ENCODE data around the gene RGL3.

- no peak for TF ChIP-seq POLR2A (IDR thresholded peaks at IDR 0.05)
- TF ChIP-seq, protein P1, sequence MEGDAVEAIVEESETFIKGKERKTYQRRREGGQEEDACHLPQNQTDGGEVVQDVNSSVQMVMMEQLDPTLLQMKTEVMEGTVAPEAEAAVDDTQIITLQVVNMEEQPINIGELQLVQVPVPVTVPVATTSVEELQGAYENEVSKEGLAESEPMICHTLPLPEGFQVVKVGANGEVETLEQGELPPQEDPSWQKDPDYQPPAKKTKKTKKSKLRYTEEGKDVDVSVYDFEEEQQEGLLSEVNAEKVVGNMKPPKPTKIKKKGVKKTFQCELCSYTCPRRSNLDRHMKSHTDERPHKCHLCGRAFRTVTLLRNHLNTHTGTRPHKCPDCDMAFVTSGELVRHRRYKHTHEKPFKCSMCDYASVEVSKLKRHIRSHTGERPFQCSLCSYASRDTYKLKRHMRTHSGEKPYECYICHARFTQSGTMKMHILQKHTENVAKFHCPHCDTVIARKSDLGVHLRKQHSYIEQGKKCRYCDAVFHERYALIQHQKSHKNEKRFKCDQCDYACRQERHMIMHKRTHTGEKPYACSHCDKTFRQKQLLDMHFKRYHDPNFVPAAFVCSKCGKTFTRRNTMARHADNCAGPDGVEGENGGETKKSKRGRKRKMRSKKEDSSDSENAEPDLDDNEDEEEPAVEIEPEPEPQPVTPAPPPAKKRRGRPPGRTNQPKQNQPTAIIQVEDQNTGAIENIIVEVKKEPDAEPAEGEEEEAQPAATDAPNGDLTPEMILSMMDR (IDR thresholded peaks at IDR 0.05): no peak
These were observed 10.5 kb downstream of the RGL3 start for GRCh38 chr19:11408591-11408990.

All from breast epithelium (tissue), 3 donors.